Measurements from ENCODE around the gene PON2.

PON2 gene

DNA sequence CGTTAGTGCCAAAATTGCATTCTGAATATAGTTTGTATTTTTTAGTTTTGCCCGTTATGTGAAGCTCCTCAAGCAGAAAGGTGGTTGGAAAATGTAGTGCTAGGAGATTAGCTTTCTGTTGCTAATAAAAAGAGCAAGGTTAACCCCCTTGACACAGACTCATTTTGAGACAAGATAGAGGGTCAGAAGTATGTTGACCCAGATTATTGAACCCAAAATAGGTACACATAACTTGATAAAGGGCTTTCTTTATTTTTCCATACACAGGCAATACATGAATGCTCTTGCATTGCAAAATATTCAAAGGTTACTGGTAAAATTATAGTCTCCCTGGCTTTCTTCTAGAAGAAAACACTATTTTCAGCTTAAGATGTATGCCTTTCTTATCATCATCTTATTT, 10.0 kb upstream of the PON2 start:
- no peak for DNase-seq (ENCODE audit: low spot score)

DNA sequence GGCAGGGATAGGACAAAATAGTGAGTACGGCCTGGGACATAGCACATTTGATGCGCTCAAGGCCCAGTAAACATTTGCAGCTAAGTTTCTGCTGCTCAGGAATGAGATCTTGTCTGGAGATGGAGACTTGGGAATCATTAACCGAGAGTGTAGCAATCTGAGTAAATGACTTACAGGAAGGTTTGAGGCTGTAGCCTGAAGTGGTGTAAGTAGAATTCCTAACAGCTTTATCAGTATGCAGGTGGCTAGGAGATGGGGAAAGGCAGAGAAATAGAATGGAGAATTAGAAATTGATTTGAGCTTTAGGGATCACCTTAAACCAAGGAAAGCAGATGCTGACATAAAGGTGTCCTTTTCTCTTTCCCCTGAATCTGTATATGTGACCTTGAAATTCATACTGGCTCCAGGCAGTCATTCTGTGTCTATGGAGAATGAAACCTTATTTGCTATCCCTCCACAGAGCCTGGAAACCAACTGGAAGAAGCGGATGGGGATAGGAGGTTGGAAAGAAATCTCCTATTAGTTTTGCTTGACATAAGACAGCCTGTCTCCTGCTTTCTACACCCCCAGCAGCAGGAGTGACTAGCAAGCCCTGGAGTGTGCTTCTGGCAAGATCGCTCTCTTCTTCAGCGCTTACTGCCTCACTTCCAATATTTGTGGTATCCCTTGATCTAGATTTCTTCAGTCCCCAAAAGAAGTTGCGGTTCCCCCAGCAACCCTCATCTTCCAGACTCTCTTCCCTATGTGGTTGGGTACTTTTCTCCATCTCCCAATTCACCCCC, 6.4 kb upstream of the PON2 start:
- peak; percentile 21 for DNase-seq (ENCODE audit: low spot score)

DNA sequence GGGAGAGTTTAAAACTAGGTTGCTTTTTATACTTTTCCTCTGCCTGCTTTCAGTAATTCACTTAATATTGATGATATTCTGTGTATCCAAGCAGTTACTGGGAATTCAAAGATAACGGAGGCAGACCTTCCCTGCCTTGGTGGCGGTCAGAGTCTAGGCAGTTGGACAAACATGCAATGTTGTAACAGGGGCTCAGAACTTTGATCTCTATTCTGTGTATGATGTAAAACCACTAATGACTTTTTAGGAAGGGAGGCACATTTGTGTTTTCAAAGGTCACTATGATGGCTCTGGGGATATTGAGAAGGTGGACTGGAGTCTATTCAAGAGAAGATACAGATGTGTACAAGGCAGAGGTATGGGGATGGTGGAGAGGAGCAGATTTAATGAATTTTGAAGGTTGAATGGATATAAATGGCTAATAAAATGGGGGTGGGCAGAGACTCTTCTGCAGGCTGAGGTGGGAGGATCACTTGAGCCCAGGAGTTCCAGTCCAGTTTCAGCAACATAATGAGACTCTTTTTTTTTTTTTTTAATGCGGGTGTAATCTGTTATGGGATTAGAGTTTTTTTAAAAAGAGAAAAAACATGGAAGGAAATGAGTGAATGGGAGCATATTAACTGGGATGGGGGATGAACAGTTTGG, 5.7 kb upstream of the PON2 start:
- peak; percentile 37 for DNase-seq (ENCODE audit: low spot score)

DNA sequence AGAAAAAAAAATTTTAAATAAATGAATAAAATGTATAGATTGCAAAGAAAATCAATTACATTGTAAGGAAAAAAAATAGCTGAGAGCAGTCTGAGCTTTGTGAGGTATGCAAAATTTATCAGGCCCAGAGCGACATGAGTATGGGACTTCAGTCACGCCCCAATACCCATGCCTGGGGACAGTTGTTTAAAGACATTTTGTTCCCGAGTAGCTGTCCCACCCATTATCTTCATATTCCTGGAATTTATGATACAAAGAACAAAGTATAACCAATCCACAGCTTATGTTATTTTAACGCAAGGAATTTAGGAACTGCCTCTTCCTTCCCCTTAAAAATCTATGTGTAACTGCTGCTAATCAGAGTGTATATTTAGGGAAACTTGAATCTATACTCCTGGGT, 1.6 kb upstream of the PON2 start:
- DNase-seq (ENCODE audit: low spot score), result no peak

DNA sequence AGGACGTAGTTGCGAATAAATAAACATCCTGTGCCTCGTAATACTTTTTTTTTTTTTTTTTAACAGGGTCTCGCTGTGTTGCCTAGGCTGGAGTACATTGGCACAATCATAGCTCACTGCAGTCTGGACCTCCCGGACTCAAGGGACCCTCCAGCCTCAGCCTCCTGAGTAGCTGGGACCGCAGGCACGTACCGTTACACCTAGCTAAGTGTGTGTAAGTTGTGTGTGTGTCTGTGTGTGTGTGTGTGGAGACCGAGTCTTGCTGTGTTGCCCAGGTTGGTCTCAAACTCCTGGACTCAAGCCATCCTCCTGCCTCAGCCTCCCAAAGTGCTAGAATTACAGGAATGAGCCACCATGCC, 573 bp upstream of the PON2 start:
- no peak for DNase-seq (ENCODE audit: low spot score)

DNA sequence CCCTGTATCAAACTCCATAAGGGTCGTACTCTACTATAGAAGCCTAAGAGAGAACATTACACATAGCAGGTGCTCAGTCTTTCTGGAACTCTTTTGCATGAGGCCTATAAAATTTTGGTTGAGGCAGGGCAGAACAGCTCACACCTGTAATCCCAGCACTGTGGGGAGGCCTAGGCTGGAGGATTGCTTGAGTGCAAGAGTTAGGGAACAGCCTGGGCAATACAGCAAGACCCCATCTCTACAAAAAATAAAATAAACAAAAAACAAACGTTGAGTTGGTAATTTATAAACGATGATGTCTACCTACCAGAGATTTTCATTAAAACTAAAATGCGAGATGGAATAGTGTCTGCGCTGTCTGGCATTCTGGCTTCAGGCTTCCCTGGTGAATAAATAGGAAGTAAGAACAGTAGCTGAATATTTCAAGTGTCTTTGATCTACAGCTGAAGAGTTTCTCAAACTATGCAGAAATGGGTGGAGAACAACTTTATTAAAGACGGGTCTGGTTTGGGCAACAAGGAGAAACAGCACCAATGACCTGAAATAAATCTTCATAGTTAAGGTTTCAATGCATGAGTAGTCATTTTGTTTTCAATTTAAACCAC, 774 bp downstream of the PON2 start:
- DNase-seq (ENCODE audit: low spot score), result no peak

DNA sequence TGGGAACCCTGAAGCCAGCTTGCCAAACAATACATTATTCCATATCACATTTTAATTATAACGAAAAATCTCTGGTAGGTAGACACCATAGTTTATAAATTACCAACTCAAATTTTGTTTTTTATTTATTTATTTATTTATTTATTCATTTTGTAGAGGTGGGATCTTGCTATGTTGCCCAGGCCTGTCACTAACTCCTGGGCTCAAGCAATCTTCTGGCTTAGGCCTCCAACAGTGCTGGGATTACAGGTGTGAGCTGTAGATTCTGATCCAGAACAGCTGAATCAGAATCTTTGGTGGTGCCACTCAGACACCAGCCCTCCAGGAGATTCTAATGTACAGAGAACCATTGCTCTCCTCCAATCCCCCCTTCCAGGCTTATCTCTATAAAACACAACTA, 1.7 kb downstream of the PON2 start:
- DNase-seq (ENCODE audit: low spot score), result no peak

DNA sequence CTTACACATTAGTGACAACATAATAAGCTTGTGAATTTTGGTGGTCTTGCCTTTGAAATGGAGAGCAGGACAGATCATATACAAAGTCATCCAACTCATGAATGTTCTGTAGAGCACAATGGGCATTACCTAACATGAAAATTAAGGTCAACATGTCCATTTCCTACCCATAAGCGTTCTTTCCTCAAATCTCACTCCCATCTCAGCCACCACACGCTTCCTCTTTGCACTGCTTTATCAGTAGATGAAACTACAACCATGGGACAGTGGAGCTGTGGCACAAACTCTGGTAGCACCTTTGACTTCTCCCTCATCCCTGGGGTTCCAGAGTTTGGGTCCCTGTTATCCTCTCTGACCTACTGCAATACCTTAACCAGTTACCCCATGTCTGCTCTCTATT, 2.2 kb downstream of the PON2 start:
- no peak for DNase-seq (ENCODE audit: low spot score)

DNA sequence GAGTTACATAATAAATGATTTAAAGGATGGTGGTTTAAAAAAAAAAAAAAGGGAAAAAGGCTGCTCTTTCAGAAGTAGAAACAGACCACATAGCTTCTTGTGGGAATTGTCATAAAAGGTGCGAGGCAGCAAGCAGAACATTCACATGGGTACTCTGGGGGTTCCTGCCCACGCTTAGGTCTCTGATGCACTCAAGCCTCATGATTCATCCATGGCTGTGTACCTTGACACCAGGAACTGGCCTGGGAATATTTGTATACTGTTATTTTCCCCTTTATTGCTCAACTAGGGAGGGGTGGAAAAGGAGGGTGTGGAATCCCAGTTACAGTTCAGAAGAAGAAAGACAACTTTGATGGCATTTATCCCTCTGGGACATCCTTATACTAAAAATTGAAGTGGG, 4.0 kb downstream of the PON2 start:
- DNase-seq (ENCODE audit: low spot score), result peak; percentile 66

DNA sequence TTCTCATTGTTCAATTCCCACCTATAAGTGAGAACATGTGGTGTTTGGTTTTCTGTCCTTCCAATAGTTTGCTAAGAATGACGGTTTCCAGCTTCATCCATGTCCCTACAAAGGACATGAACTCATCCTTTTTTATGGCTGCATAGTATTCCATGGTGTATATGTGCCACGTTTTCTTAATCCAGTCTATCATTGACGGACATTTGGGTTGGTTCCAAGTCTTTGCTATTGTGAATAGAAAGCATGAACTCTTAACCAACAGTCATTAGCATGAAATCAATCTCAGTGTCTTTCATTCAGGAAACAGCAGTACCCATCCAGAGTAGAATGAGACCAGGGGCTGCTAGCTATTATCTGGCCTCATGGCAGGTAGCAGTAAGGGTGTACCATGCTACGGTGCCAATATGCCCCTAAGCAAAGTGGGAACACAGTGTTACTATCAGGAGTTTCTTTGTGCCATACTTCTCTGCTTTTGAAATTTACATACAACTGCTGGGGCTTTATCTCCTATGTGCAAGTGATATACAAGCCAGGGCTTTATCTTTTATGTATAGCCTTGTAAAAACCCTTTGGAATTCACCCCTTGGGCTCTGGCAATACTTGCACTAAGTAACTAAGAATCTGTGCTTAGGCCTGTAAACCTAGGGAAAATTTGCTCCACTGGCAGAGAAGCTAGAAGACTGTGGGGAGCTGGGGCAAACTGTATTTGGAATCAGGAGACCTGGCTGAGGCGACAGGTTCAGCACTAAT, 5.4 kb downstream of the PON2 start:
- DNase-seq (ENCODE audit: low spot score), result no peak

DNA sequence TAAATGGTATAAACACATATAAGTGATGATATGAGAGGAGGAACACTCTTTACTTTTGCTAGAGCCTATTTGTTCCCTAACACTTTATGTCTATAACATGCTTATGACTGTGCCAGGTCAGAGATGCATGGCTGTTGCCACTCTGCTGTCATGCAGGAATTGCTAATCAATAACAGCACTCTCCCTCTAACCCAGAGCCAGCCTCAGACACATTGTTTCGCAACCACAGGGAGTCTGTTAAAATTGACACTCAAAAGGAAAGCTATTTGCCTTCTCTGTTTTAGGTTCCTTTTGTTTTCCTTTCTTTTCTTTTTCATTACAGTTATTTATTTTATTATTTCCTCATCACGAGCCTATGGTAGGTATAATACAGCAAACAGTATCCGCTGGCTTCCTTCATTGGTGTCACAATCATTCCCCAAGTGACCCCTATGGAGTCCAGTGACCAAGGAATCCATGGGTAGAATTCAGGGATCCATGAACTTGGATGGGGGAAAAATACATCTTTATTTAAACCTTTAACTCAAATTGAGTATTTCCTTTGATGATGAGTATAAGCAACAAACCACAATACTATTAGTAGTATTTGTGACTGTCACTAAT, 6.8 kb downstream of the PON2 start:
- no peak for DNase-seq (ENCODE audit: low spot score)

DNA sequence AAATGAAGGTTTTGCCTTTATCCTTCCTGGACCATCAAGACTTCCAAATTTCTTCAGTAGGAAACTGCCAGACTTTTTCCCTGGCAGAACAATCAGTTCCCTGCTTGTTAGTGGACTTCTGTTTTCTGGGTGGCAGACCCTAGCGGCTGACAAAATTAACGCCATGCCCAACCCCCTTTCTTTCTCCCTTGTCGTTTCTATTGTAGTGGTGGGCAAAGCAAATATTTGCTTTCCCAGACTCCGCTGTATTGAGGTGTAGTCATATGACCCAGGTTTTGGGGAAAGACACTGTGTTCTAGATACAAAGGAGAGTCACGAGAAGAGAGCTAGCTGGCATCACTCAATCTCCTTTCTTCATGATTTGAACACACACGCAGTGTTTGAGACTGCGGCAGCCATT, 7.7 kb downstream of the PON2 start:
- DNase-seq (ENCODE audit: low spot score), result no peak

DNA sequence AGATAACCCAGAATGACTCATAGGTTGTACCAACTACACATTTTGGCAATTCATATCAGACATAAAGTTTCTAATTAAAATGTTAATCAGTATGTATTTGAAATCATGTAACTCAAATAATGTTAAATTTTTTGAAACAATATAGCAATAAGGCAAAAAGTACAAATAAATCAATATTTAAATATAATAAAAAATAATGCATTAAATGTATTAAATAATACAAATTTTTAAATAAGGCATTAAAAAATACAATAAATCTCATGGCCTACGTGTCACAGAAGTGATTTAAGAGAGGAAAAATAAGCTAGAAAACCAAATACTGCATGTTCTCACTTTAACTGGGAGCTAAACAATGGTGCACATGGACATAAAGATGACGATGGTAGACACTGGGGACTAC, 9.1 kb downstream of the PON2 start:
- no peak for DNase-seq (ENCODE audit: low spot score)

DNA sequence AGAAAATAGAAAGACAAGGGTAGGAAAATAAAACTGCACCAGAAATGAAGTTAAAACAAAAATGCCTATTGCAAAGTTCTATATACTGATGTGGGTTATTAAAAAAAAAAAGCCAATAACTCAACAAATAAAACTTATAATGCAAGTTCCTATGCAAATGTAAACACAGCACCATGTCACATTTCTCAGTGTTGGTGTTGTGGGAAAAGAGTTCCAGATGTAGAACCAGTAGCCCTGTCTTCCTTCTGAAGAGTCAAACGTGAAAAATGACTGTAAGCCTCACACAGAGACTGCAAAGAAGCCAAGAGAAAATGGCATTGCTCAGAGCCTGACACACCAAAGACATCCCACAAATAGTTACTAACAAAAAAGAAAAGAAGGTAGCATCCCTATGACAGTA, 10.1 kb downstream of the PON2 start:
- no peak for DNase-seq (ENCODE audit: low spot score)

DNA sequence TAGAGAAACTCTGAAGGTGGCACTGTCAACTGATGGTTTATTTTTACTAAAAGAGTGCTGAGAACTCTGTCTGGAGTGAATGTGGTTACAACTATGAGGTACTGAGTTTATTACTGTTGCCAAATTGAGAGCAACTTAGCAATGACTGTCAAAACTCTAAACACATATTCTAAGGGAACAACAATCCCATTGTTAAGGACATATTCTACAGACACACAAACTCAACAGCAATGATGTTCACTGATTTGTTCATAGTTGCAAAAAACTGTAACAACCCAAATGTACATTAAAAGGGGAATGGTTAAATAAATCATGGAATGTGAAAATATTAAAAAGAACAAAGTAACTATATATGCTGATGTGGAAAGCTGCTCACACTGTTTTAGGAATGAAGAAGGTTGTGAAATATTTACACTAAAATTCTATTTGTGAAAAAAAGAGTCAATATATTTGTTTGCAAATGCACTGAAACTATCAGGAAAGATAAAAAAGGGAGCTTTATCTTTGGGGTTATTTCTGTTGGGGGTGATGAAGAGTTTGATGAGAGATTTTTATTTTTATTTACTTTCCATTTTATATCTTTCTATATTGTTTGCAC, 12.9 kb downstream of the PON2 start:
- no peak for DNase-seq (ENCODE audit: low spot score)

DNA sequence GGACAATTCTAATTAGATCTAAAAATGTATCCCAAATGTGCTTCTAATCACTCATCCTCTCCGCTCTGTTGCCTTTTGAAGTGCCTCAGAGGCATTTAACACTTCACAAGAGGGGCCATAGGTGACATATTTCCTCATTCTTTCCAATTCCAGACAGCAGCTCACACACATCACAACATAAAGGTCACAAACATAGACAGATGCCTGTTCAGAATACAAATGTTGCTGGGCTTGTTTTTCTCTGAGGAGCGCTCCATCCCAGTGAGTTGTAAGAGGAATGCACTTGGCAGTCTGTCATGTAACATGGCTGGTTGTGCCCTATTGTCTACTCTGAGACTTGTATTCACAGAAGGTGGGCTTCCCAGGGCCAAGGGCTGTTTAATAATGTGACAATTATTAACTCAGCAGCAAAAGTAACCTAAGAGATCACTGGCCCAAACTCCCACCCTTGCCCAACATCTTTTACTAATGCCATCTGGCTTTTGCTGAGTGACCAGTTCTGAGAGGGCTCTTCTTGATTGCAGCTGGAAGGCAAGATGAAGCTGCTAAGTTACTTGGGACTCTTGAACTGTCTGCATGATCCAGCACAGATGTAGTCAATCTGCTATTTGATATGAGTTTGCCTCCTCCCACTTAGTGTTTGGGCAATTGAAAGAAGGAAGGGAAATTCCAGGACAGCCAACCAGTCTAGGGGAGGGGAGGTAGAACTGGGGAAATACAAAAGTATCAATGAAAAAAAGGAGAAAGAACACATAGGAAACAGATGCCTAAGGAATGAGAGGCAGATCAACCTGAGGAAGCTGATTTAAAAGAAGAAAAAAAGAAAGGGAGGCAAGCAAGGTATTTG, 13.6 kb downstream of the PON2 start:
- DNase-seq (ENCODE audit: low spot score), result no peak

DNA sequence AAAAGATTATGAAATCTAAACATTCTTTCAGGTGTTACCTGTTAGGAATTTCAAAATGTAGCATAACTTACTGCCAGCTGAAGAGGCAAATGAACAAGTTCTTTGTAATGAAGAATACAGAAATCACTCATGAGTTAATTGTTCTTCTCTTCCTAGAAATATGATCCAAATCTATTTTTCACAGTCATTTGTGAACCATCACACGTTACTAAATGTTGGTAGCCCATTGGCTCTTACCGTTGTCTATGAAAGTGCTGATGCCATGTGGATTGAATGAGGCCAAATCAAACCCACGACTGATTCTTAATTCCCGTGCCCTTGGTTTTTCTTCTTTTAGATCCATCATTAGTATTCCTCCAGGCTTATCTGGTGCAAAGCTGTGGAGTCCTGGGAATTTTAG, 22.8 kb downstream of the PON2 start:
- no peak for DNase-seq (ENCODE audit: low spot score)

DNA sequence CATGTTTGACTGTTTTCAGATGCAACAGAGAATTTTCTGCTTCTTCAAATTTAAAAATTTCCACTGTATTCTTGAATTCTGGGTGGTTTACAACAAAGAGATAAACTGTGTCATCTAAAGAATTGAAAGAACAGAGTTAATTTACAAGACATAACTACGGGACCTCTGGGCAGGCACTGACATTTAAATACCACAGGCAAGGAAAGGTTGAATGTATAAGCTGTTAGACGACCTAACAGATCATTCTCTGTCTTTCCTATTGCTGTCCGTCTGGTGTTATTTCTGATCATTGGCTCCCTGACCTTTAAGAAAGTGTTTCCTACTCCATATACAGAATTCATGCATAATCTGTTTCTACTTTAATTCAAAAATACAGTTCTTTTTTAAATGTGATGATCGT, 23.2 kb downstream of the PON2 start:
- DNase-seq (ENCODE audit: low spot score), result no peak

DNA sequence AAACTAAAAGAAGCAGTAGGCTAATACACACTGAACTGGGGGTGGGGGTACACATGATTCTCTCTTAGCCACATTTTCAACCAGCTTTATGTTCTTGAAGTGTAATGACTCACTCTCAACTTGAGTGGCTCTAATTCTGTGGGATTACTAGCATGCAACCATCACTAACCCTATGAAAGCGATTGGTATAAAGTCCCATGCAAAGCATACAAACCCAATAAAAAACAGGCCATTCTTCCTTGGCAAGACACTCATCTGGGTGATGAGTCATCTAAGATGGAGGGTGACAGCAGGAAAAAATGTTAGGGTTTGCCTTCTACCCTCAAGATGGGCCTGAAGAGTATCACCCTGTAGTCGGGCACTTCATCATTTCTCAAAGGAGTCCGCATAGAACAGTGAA, 23.8 kb downstream of the PON2 start:
- DNase-seq (ENCODE audit: low spot score), result no peak

DNA sequence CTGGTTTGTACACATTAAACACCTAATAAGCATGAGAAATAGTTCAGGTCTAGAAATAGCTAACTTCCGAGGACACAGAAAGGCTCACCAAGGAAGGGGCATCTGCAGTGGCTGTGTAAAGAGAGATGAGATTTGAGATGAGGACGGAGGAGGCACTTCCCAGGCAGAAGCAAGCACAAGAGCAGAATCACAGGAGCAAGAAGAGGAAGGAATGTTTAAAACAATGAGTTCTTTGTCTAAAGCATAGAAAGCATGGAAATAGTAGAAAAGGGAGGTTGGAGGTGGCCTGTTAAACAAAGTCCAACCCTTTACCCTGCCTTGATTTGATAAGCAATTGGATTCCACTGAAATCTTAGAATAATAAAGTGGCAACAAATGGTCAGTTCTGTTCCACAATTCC, 27.1 kb downstream of the PON2 start:
- DNase-seq (ENCODE audit: low spot score), result no peak

DNA sequence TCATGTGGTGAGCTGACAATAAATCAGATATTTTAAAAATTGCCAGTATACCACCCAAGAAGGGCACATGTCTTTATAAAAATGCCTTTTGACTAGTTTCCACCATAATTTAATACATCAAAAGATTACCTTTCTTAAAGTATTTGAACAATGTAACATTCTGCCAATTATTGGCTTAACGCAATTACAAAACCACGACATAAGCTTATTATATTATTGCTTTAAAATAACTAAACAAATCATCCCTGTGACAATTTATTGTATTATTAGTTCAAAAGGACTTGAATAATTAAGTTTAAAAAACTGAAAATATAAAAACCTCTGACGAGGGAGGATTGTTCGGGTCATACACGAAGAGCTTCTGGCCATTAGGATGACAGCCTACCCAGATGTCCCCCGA, 29.0 kb downstream of the PON2 start:
- no peak for DNase-seq (ENCODE audit: low spot score)

All from HuH-7 (cell line).